Neural progenitor cell (in vitro differentiated cells): ENCODE measurements around the gene ELMO1.

Source experiments
- CTCF ChIP-seq: fragments of 200-600 bp; sonication (generic); IDR thresholded peaks from 2 replicates; pipeline ENCODE4 v1.5.1; 2017; ENCODE audit warnings: antibody characterized with exemption, mild to moderate bottlenecking
- EZH2 ChIP-seq: fragments of 200-600 bp; sonication (generic); IDR thresholded peaks from 2 replicates; pipeline ENCODE4 v1.6.1; 2017; ENCODE audit warnings: antibody characterized with exemption, mild to moderate bottlenecking, moderate library complexity
- EZH2phosphoT487 ChIP-seq: fragments of 200-600 bp; sonication (generic); IDR thresholded peaks from 2 replicates; pipeline ENCODE4 v1.6.1; 2017; ENCODE audit warnings: antibody characterized with exemption

- TF ChIP-seq CTCF: no peak
- no peak for TF ChIP-seq EZH2
- TF ChIP-seq EZH2phosphoT487: no peak
These were observed 491.9 kb downstream of the ELMO1 start for GRCh38 chr7:36956814-36957213.
